NB4 (cell line): Measurements from ENCODE around the gene DNAH14.

Source experiments
- DNase-seq: peaks from one replicate; pipeline ENCODE4 v3.0.0; 2010; ENCODE audit warnings: low read depth
- H3K4me3 ChIP-seq: one replicate; pipeline ENCODE4 v1.5.1; 2011; ENCODE audit warnings: mild to moderate bottlenecking, low read depth, low read length, moderate library complexity
- CTCF ChIP-seq: IDR thresholded peaks from one replicate; pipeline ENCODE4 v1.5.1; 2012; ENCODE audit warnings: low read depth, low read length
- MAX ChIP-seq: IDR thresholded peaks from 2 replicates; pipeline ENCODE4 v1.6.1; 2011; ENCODE audit warnings: low read depth, low read length
- MYC ChIP-seq: IDR thresholded peaks from 2 replicates; pipeline ENCODE4 v1.6.1; 2011; ENCODE audit warnings: low read depth, low read length
- POLR2A ChIP-seq: IDR thresholded peaks from 2 replicates; pipeline ENCODE4 v1.6.1; 2011; ENCODE audit warnings: mild to moderate bottlenecking; ENCODE audit not compliant: insufficient read length; ENCODE audit errors: extremely low read depth

The DNAH14 gene

GRCh38 chr1:225446595-225446960, 517.1 kb downstream of the DNAH14 start:
- no peak for DNase-seq
- H3K4me3 ChIP-seq: no peak overlapping the region
- no peak for TF ChIP-seq POLR2A
- TF ChIP-seq MAX: no peak
- no peak for TF ChIP-seq CTCF
- TF ChIP-seq MYC: no peak

- DNase-seq: no peak
Observed at GRCh38 chr1:225446981-225447615, 517.6 kb downstream of the DNAH14 start.

DNA sequence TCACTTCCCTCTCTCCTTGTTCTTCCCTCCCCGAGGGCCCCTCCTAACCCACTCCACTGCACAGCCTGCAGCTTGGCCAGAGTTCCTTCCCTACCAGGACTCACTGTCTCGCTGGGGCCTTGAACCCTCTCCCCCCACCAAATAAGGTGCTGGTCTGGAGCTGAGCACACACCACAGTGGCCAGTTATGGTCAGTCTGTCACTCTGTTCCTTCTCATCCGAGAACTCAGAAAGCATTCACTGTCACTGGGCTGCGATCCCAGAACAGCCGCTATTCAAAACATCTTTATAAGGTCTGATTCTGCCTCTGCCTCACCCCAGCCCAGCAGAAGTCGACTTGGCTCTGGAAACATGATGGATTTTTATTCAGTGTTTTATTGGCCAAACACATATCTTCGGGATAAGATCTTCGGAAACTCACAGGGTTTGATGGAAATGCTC, 518.2 kb downstream of the DNAH14 start:
- no peak overlapping the region for H3K4me3 ChIP-seq
- no peak for DNase-seq
- TF ChIP-seq CTCF (no peak), MYC (no peak), MAX (no peak), POLR2A (no peak)

More at GRCh38 chr1:225446981-225447615, 517.6 kb downstream of the DNAH14 start:
- no peak for TF ChIP-seq MAX
- no peak for TF ChIP-seq POLR2A
- TF ChIP-seq CTCF: no peak
- no peak for TF ChIP-seq MYC
- H3K4me3 ChIP-seq: no peak overlapping the region

DNA sequence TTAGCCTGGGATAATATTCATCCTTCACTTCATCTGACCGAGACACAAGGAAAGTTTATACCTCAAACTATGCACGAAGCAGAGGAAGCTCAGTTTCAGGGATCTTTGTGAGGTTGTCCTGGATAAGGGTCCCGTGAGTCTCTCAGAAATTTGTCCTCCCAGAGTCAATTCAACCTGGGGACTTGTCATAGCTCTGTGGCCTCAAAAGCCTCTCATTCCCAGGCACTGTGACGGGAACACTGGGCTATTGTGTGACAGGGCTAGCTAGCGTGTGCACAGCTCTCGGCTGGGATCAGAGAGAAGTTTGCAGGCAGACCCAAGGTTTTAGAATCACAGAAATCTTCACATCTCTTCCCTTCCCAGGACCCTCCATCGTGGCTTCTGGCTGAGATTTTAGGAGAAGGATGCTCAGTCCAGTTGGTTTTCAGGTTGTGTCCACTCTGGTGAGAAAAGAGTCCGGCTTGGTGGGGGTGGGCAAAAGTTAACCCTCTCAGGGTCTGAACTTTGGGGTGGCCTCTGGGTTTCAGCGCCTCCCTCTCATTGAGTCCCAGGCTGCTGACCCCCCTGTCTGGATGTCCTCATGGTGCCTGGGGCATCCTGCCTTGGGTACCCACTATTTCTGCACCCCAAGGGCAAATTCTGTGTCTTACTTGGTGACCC, 518.8 kb downstream of the DNAH14 start:
- no peak for TF ChIP-seq MYC
- no peak for TF ChIP-seq MAX
- no peak for TF ChIP-seq POLR2A
- no peak for TF ChIP-seq CTCF
- no peak overlapping the region for H3K4me3 ChIP-seq
- no peak for DNase-seq
